Erythroblast (primary cell): ENCODE data around the gene NR2F1.

Experiments
- DNase-seq, 2 experiments: peaks; one replicate each; lab custom pipeline; 2025; lab: John Stamatoyannopoulos, UW
- GATA1 ChIP-seq: IDR thresholded peaks from 2 replicates; pipeline ENCODE4 v1.6.1; 2011; ENCODE audit warnings: low read depth, mild to moderate bottlenecking, control low read depth, low read length, moderate library complexity
- POLR2A ChIP-seq: IDR thresholded peaks from 2 replicates; pipeline ENCODE4 v1.6.1; 2011; ENCODE audit warnings: mild to moderate bottlenecking, low read length

The NR2F1 gene

GRCh38 chr5:93611273-93611975 is 28.4 kb downstream of the NR2F1 start:
- DNase-seq, result no peak
- TF ChIP-seq GATA1, result no peak
- no peak for TF ChIP-seq POLR2A

GRCh38 chr5:93611976-93612854 is 29.2 kb downstream of the NR2F1 start:
- peak; percentile 40 to 47 for DNase-seq
- no peak for TF ChIP-seq GATA1
- TF ChIP-seq POLR2A, result no peak

- TF ChIP-seq POLR2A, result no peak
- TF ChIP-seq GATA1, result no peak
- no peak for DNase-seq
Observed at GRCh38 chr5:93612855-93613243, 29.8 kb downstream of the NR2F1 start.

DNA sequence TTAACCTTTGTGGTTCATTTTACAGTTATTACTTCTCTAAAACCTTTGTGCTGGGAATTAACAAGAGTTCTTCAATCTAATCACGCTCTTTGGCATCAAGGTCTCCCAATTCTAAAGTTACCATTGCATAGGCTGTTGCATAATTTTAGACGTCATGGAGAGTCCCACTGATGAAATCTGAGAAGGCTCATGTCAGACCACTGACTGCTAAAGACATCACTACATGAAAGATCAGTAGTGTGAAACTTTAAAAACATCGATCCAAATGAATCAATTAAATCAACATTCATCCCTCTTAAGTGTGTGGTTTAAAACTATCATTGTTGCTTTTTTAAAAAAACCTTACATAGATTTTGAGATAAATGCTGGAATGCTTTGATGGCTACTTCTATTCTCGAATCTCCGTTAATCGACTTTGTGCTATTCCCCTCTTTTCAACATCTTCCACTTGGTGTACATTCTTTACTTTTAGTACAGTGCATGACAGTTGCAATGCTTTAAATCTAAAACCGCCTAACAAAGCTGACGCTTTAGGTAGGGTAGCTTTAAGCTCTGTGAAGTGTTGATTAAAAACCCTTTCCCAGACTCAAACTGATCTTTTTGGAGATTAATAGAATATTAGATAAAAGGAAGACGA is 33.6 kb downstream of the NR2F1 start:
- TF ChIP-seq GATA1 (no peak), POLR2A (no peak)
- DNase-seq, result no peak

DNA sequence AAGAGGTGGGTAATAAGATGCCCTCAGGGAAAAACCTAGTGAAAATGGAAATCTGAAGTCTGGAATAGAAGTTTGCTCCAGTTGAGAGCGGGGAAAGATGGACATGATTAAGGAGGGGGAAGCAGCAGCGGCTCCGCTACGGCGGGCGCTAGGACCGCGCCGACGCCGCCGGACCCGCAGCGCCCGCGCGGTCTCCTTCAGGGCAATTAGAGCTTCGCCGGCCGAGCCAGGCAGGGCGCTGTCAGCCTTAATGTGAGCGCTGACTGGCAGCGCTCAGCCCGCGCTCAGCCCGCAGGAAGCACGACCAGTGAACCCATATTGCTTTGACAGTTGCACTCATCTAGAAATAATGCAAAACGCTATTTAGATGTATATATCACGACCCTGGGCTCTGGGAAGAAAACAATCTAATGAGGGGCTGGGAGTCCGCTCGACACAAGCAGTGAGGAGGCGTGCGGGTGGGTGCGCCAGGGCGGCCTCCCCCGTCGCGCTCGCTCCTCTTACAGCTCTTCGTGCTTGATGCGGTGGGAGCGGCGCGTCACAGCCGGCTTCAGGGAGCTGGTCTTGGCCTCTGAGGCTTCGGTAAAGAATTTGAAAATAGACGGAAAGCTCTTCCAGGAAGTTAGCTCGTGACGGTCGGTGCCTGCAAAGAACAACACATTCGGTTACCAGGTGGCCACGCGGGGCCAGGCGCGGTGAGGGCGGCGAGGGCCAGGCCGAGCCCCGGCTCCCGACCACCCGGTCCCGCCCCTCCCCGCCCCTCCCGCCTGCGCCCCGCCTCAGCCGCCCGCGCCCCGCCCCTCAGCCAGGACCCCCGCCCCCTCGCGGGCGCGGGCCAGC is 37.7 kb downstream of the NR2F1 start:
- peak; percentile 81 to 85 for DNase-seq
- TF ChIP-seq POLR2A (no peak), GATA1 (no peak)

DNA sequence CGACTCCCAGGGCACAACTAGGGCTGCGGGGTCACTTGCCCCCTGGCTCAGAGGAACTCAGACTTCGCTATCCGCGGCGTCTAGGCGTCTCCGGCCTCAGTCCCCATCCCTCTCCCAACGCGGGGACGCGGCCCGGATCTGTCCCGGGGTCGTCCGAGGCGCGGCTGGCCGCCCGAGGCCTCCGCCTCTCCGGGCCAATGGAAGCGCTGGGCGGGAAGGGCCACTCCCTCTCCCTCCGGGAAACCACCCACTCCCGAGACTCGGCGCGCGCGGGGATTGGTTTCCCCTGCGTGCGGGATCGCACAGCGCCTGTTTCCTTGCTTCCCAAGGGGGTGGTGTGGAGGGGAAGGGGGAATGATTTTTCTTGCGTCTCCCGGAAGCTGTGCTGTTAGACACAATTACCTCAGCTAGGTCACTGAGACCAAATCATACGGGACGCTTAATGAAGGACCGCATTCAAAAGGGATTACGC is 38.3 kb downstream of the NR2F1 start:
- TF ChIP-seq POLR2A (no peak), GATA1 (no peak)

DNA sequence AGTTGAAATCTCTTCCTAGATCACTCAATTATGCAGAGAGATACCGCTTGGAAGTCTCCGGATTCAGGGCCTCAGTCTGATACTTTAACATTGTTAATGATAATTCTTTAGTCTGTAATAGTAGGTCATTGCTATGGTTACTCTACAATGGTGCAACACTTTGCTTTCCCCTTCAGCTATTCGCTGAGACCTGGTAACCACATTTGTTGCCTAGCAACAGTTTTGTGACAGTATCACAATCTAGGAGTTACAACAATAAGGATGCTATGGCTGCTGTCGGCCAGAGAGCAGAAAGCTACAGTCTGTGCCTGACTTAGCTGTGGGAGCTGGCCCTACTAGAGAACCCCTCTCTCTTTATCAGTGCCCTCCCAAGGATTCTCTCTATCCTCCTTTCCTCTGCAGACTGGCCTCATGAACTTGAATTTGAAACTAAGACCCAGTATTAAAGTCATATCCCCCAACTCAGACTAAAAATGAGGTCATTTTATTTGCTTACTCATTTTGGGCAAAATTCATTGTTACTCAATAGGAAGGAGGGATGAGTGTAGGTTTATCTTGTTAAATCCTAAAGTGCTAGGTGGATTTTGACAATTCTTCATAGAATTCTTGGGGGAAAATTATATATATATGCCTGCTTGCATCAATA is 39.3 kb downstream of the NR2F1 start:
- DNase-seq, result peak; percentile 21 to 45
- no peak for TF ChIP-seq POLR2A
- no peak for TF ChIP-seq GATA1

More for the DNA sequence above, 38.3 kb downstream of the NR2F1 start:
- peak; percentile 58 to 67 for DNase-seq

DNA sequence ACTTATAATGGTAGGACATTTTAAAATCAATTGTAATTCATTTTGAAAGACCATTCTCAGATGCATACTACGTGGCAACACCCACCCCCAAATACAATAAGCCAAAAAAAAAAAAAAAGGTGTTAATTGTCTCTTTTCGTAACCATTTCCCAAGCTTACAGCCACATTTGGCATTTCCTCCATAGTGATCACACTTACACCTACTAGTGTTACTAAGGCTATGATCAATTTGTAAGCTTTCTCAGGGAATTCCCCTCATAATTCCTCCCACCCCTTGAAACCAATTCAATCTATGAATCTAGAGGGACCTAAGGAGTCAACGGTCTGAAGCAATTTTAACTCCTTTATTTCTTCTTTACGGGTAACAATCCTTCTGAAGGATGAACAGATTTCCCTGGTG is 40.1 kb downstream of the NR2F1 start:
- no peak for DNase-seq
- TF ChIP-seq GATA1 (no peak), POLR2A (no peak)

DNA sequence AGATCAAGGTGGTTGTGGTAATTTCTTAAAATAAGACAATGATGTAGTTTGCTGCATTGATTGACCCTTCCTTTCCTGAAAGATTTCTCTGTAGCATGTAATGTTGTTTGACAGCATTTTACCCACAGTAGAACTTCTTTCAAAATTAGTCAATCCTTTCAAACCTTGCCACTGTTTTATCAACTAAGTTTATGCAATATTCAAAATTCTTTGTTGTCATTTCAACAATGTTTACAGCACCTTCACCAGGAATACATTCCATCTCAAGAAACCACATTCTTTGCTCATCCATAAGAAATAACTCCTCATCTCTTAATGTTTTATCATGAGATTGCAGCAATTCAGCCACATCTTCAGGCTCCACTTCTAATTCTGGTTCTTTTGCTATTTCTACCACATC is 43.8 kb downstream of the NR2F1 start:
- TF ChIP-seq GATA1 (no peak), POLR2A (no peak)
- no peak for DNase-seq

DNA sequence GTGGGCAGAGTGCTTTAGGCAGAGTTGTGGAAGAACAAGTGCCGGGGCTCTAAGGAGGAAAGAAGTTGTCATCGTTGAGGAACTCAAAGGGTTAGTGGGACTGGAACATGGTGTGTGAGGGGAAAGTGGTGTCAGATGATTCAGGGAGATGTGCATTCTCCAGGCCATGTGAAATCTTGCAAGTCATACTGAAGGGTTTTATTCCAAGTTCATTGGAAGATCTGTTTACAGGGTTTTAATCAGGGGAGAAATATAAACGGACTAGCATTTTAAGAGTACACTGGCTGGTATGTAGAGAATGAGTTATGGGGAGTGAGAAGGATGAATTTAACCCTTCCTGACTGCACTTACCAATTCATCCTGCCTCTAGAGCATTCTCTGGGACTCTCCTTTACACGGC is 49.3 kb downstream of the NR2F1 start:
- TF ChIP-seq GATA1, result no peak
- TF ChIP-seq POLR2A, result no peak

DNA sequence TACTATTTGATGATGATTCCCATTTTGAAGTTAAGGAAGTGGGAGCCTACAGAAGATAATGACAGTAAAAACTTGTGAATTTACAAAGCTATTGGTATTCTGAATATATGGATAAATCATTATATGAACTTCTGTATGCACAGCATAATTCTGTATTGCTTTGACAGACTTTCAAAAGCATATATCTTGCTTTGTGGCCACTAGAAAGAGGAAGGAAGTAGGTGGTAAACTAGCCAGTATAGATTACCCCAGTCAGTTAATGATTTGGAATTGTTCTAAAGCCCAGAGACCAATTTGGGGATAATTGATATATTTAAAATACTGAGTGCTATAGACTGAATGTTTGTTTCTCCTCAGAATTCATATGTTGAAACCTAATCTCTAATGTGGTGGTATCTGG is 53.0 kb downstream of the NR2F1 start:
- DNase-seq, result no peak
- TF ChIP-seq GATA1 (no peak), POLR2A (no peak)

More for the DNA sequence above, 49.3 kb downstream of the NR2F1 start:
- DNase-seq, result peak in 1 of 2 experiments; percentile 7

- peak in 1 of 2 experiments; percentile 19 for DNase-seq
- TF ChIP-seq POLR2A (no peak), GATA1 (no peak)
Observed at GRCh38 chr5:93636837-93637236, 53.8 kb downstream of the NR2F1 start.
